A549 (cell line): ENCODE data around the gene MAST2. TPM values are rescaled to one million over a fixed set of nuclear protein-coding genes. Genes with fewer than 3 reads are reported as not detected.

Experiments
- ATAC-seq, 2 experiments: fragments of 200-7000 bp in 1 of 2; fragments of >200 bp in 1 of 2; cut with Nextera tagmentation in 1 of 2; cut with Tn5 transposase in 1 of 2; 3 replicates each; pipeline versions ENCODE4 v1.8.0 to v1.9.1; 2018 to 2020; ENCODE audit warnings: mild to moderate bottlenecking in 1 of 2, moderate library complexity in 1 of 2
- CTCF ChIA-PET: fragments of 300-600 bp; sonication (Branson Sonifier 250); formaldehyde crosslinking; extraction: SDS; loops from one replicate; lab custom pipeline; 2021; ENCODE audit warnings: antibody characterized with exemption, inconsistent platforms; lab: Yijun Ruan, JAX
- POLR2A ChIA-PET: fragments of 350-600 bp; formaldehyde crosslinking; extraction: SDS; loops from one replicate; lab custom pipeline; 2021; ENCODE audit warnings: antibody characterized with exemption, inconsistent platforms; lab: Yijun Ruan, JAX
- DNase-seq, 2 experiments: peaks; one replicate each; pipeline versions ENCODE4 v3.0.0 to v3.0.0-alpha.2; 2011 to 2016; ENCODE audit warnings: low read depth in 1 of 2, low spot score in 1 of 2
- FAIRE-seq: peaks from 2 replicates; lab custom pipeline; 2011; peaks lifted over from hg19 to GRCh38; lab: Jason Lieb, UNC
- H3K27ac ChIP-seq, 2 experiments: fragments of >200 bp; sonication (Bioruptor Twin); formaldehyde crosslinking; 3 replicates each; pipeline ENCODE4 v1.5.1; 2016 to 2017
- H3K4me1 ChIP-seq: fragments of >200 bp; sonication (Bioruptor Twin); formaldehyde crosslinking; 3 replicates; pipeline ENCODE4 v1.6.1; 2016
- H3K4me2 ChIP-seq: fragments of >200 bp; sonication (Bioruptor Twin); formaldehyde crosslinking; 3 replicates; pipeline ENCODE4 v1.6.1; 2016
- H3K4me3 ChIP-seq: fragments of >200 bp; sonication (Bioruptor Twin); formaldehyde crosslinking; 3 replicates; pipeline ENCODE4 v1.5.1; 2016
- H3K9me3 ChIP-seq: fragments of >200 bp; sonication (Bioruptor Twin); formaldehyde crosslinking; 3 replicates; pipeline ENCODE4 v1.6.1; 2016
- ATOH8 ChIP-seq: fragments of 250-450 bp; sonication (Bioruptor Pico); IDR thresholded peaks from 2 replicates; pipeline ENCODE4 v1.5.0; 2020; ENCODE audit warnings: low read depth, mild to moderate bottlenecking, moderate library complexity
- CBX2 ChIP-seq: fragments of 200-600 bp; sonication (generic); IDR thresholded peaks from 2 replicates; pipeline ENCODE4 v1.6.1; 2016; ENCODE audit warnings: low read depth, mild to moderate bottlenecking, borderline replicate concordance
- CEBPB ChIP-seq, 2 experiments: fragments of >200 bp in 1 of 2; sonication (Bioruptor Twin) in 1 of 2; formaldehyde crosslinking in 1 of 2; IDR thresholded peaks; 2 replicates each; pipeline ENCODE4 v1.6.1; 2012 to 2016
- CHD4 ChIP-seq: fragments of 200-600 bp; sonication (generic); IDR thresholded peaks from 2 replicates; pipeline ENCODE4 v1.6.1; 2016; ENCODE audit warnings: antibody characterized with exemption, mild to moderate bottlenecking, borderline replicate concordance
- EHF ChIP-seq: fragments of 250-450 bp; sonication (Bioruptor Pico); IDR thresholded peaks from 2 replicates; pipeline ENCODE4 v1.5.0; 2020; ENCODE audit warnings: mild to moderate bottlenecking
- EP300 ChIP-seq, 2 experiments: fragments of >200 bp; sonication (Bioruptor Twin); formaldehyde crosslinking; IDR thresholded peaks; 2 replicates in 1 of 2; 3 replicates in 1 of 2; pipeline ENCODE4 v1.6.1; 2016 to 2017
- ESRRA ChIP-seq: fragments of 150-350 bp; IDR thresholded peaks from 2 replicates; pipeline ENCODE4 v1.6.1; 2014; ENCODE audit warnings: mild to moderate bottlenecking, low read length, borderline replicate concordance
- FOSB ChIP-seq: fragments of 250-450 bp; sonication (Bioruptor Pico); IDR thresholded peaks from 2 replicates; pipeline ENCODE4 v1.5.0; 2020; ENCODE audit warnings: mild to moderate bottlenecking, moderate library complexity
- GATA3 ChIP-seq: IDR thresholded peaks from 2 replicates; pipeline ENCODE4 v1.6.1; 2012; ENCODE audit warnings: borderline replicate concordance
- HDAC2 ChIP-seq: fragments of 200-600 bp; sonication (generic); IDR thresholded peaks from 2 replicates; pipeline ENCODE4 v1.6.1; 2016
- HES2 ChIP-seq: fragments of >200 bp; sonication (Bioruptor Twin); formaldehyde crosslinking; IDR thresholded peaks from 2 replicates; pipeline ENCODE4 v1.6.1; 2016
- HEYL ChIP-seq: fragments of 250-450 bp; sonication (Bioruptor Pico); IDR thresholded peaks from 2 replicates; pipeline ENCODE4 v1.8.0; 2021; ENCODE audit warnings: mild to moderate bottlenecking, moderate library complexity
- HOXB13 ChIP-seq: fragments of 250-450 bp; sonication (Bioruptor Pico); IDR thresholded peaks from 2 replicates; pipeline ENCODE4 v1.5.0; 2020; ENCODE audit warnings: low read depth, mild to moderate bottlenecking, moderate library complexity
- JUN ChIP-seq, 2 experiments: fragments of >200 bp; sonication (Bioruptor Twin); formaldehyde crosslinking; IDR thresholded peaks; 2 replicates in 1 of 2; 3 replicates in 1 of 2; pipeline ENCODE4 v1.6.1; 2016 to 2017
- JUNB ChIP-seq: fragments of >200 bp; sonication (Bioruptor Twin); formaldehyde crosslinking; IDR thresholded peaks from 2 replicates; pipeline ENCODE4 v1.6.1; 2016
- KDM1A ChIP-seq: fragments of 200-600 bp; sonication (generic); IDR thresholded peaks from 2 replicates; pipeline ENCODE4 v1.6.1; 2016; ENCODE audit warnings: low read depth, mild to moderate bottlenecking
- MAFK ChIP-seq: fragments of 450-650 bp; IDR thresholded peaks from 2 replicates; pipeline ENCODE4 v1.6.1; 2014; ENCODE audit not compliant: partially characterized antibody
- MYC ChIP-seq: IDR thresholded peaks from 2 replicates; pipeline ENCODE4 v1.6.1; 2012; ENCODE audit warnings: mild to moderate bottlenecking, inconsistent platforms, low read length, improper control_type of control experiment, borderline replicate concordance
- NPAS2 ChIP-seq: fragments of 250-450 bp; sonication (Bioruptor Pico); IDR thresholded peaks from 2 replicates; pipeline ENCODE4 v1.8.0; 2022; ENCODE audit warnings: mild to moderate bottlenecking, moderate library complexity, borderline replicate concordance
- NR3C1 ChIP-seq: fragments of >200 bp; sonication (Bioruptor Twin); formaldehyde crosslinking; IDR thresholded peaks from 3 replicates; pipeline ENCODE4 v1.6.1; 2017
- PHF8 ChIP-seq: fragments of 200-600 bp; sonication (generic); IDR thresholded peaks from 2 replicates; pipeline ENCODE4 v1.6.1; 2016; ENCODE audit warnings: low read depth, mild to moderate bottlenecking, antibody characterized with exemption, moderate library complexity, borderline replicate concordance
- POLR2AphosphoS2 ChIP-seq: conservative IDR thresholded peaks from 2 replicates; pipeline ENCODE4 v1.6.1; 2012; ENCODE audit warnings: low read length, improper control_type of control experiment, inconsistent platforms
- RAD21 ChIP-seq, 2 experiments: fragments of >200 bp in 1 of 2; sonication (Bioruptor Twin) in 1 of 2; formaldehyde crosslinking in 1 of 2; IDR thresholded peaks in 1 of 2; conservative IDR thresholded peaks in 1 of 2; 2 replicates in 1 of 2; 3 replicates in 1 of 2; pipeline ENCODE4 v1.6.1; 2012 to 2018; ENCODE audit warnings: inconsistent platforms in 1 of 2
- RARB ChIP-seq: fragments of 250-450 bp; sonication (Bioruptor Pico); IDR thresholded peaks from 2 replicates; pipeline ENCODE4 v1.8.0; 2021; ENCODE audit warnings: mild to moderate bottlenecking, moderate library complexity
- RCOR1 ChIP-seq: fragments of 150-350 bp; IDR thresholded peaks from 2 replicates; pipeline ENCODE4 v1.6.1; 2014; ENCODE audit warnings: antibody characterized with exemption, low read length, low read depth
- RFX5 ChIP-seq: fragments of 450-650 bp; IDR thresholded peaks from 2 replicates; pipeline ENCODE4 v1.7.1; 2014; ENCODE audit warnings: antibody characterized with exemption, mild to moderate bottlenecking, moderate library complexity
- RNF2 ChIP-seq: fragments of 200-600 bp; sonication (generic); IDR thresholded peaks from 2 replicates; pipeline ENCODE4 v1.6.1; 2016; ENCODE audit warnings: low read depth, mild to moderate bottlenecking, antibody characterized with exemption, moderate library complexity, borderline replicate concordance
- SMC3 ChIP-seq: fragments of >200 bp; sonication (Bioruptor Twin); formaldehyde crosslinking; IDR thresholded peaks from 3 replicates; pipeline ENCODE4 v1.6.1; 2018; ENCODE audit warnings: inconsistent platforms
- SREBF2 ChIP-seq: fragments of 450-650 bp; IDR thresholded peaks from 2 replicates; pipeline ENCODE4 v1.6.1; 2014; ENCODE audit warnings: mild to moderate bottlenecking, moderate library complexity
- TP53 ChIP-seq: fragments of 250-450 bp; sonication (Bioruptor Pico); IDR thresholded peaks from 2 replicates; pipeline ENCODE4 v1.5.0; 2021; ENCODE audit warnings: mild to moderate bottlenecking, moderate library complexity
- USF2 ChIP-seq: fragments of 450-650 bp; IDR thresholded peaks from 2 replicates; pipeline ENCODE4 v1.6.1; 2014; ENCODE audit warnings: antibody characterized with exemption
- ZFP36 ChIP-seq: fragments of 450-650 bp; IDR thresholded peaks from 2 replicates; pipeline ENCODE4 v1.6.1; 2014; ENCODE audit warnings: borderline replicate concordance; ENCODE audit not compliant: partially characterized antibody
- WGBS: methylation state at CpG from one replicate; pipeline ENCODE4 v1.1.6; 2017; ENCODE audit errors: missing lambda C conversion rate; 5-methylcytosine and 5-hydroxymethylcytosine counted together
- polyA plus RNA-seq, 4 experiments: library from polyadenylated mRNA; depleted of rRNA in 3 of 4; stranded (reverse); fragments of >200 nt; fragmentation: RNase III in 1 of 4; extraction: RNeasy Plus Mini Kit Qiagen cat#74134 plus additional on column Dnase treatment in 1 of 4; gene quantifications; 2 replicates in 3 of 4; 3 replicates in 1 of 4; pipeline ENCODE4 v1.2.3, GENCODE V29; 2011 to 2017
- TF ChIP-seq, protein P1 (sequence below): IDR thresholded peaks from 2 replicates; pipeline ENCODE4 v1.6.1; 2012; ENCODE audit warnings: low read depth, borderline replicate concordance

The MAST2 gene
- polyA plus RNA-seq, 2 of the 4 experiments (the other 2 are of a cell fraction), result 19.3 to 20.5 TPM

- TF ChIP-seq CHD4 (no peak), RFX5 (no peak), SREBF2 (no peak), JUNB (no peak), SMC3 (no peak), HES2 (no peak)
These were observed 167.9 kb downstream of the MAST2 start (continued) for GRCh38 chr1:45971335-45971734.

- Histone ChIP-seq H3K9me3 (no peaks in the 10 kb centered on the region), H3K4me1 (peaks cover 15% of the 10 kb centered on the region; the same call in 2 of the 3 replicates), H3K27ac (no peak overlapping the region), H3K4me3 (no peak overlapping the region), H3K4me2 (no peak overlapping the region)
- 94% methylated on average over 5 of the region's 5 CpGs for WGBS
- DNase-seq (no peak), ATAC-seq (no peak), FAIRE-seq (no peak)
- ChIA-PET CTCF (no interaction called here), POLR2A (no interaction called here)
- TF ChIP-seq ZFP36, result no peak
- TF ChIP-seq TP53 (CRISPR knock-in tag), result no peak
- no peak for TF ChIP-seq HEYL (CRISPR knock-in tag)
- no peak for TF ChIP-seq POLR2AphosphoS2
- TF ChIP-seq NPAS2 (CRISPR knock-in tag), result no peak
- TF ChIP-seq RCOR1, result no peak
- TF ChIP-seq HOXB13 (CRISPR knock-in tag), result no peak
- TF ChIP-seq HDAC2, result no peak
- no peak for TF ChIP-seq CBX2
- no peak for TF ChIP-seq RNF2
- no peak for TF ChIP-seq RAD21 (conservative IDR thresholded peaks at IDR 0.05 in 1 of 2, IDR thresholded peaks at IDR 0.05 in 1 of 2)
- no peak for TF ChIP-seq EP300 (IDR thresholded peaks at IDR 0.05)
- no peak for TF ChIP-seq NR3C1
- no peak for TF ChIP-seq RARB (CRISPR knock-in tag)
- TF ChIP-seq GATA3, result no peak
- TF ChIP-seq MAFK, result no peak
- TF ChIP-seq EHF (CRISPR knock-in tag), result no peak
- TF ChIP-seq CEBPB (IDR thresholded peaks at IDR 0.05), result no peak
- no peak for TF ChIP-seq PHF8
- no peak for TF ChIP-seq USF2
These were observed 168.6 kb downstream of the MAST2 start for GRCh38 chr1:45971922-45972531.

DNA sequence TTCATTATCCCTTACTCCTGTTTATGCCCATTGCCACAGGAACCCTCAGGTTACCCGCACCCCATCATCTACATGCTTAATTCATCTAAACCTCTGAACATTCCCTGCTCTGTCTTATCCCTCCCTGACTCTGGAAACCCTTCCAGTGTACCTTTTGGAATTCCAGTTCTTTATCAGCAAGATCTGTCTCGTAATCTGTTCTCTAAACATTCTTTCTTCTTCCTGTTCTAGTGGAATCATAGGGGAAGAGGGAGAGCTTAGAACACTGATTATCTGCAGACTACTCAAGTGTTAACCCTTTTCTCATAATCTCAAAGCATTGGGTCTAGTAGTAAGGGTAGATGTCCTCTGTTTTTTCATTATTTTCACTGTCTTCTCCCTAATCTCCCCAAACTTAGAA lies 169.2 kb downstream of the MAST2 start:
- Histone ChIP-seq H3K9me3 (no peaks in the 10 kb centered on the region), H3K4me2 (no peak overlapping the region), H3K27ac (no peak overlapping the region), H3K4me3 (no peak overlapping the region), H3K4me1 (peaks cover 15% of the 10 kb centered on the region; the same call in 2 of the 3 replicates)
- POLR2A ChIA-PET, result no interaction called here
- ATAC-seq (no peak), DNase-seq (no peak)
- TF ChIP-seq JUNB (no peak), ESRRA (no peak), RFX5 (no peak), KDM1A (no peak), FOSB (CRISPR knock-in tag) (no peak), ATOH8 (no peak), RCOR1 (no peak), JUN (IDR thresholded peaks at IDR 0.05) (no peak), MYC (no peak)
- TF ChIP-seq, protein P1, sequence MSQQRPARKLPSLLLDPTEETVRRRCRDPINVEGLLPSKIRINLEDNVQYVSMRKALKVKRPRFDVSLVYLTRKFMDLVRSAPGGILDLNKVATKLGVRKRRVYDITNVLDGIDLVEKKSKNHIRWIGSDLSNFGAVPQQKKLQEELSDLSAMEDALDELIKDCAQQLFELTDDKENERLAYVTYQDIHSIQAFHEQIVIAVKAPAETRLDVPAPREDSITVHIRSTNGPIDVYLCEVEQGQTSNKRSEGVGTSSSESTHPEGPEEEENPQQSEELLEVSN, result no peak
- TF ChIP-seq, all 56 proteins: peak for 0
- CTCF ChIA-PET, result no interaction called here
- no peak for FAIRE-seq
- WGBS, result 79% methylated on average over 2 of the region's 2 CpGs
